GM19025 (cell line): ENCODE data around the gene INSC.

Experiments used
- ATAC-seq: cut with Tn5 transposase; IDR thresholded peaks from one replicate; pipeline ENCODE4 v1.9.1; 2021; ENCODE audit warnings: mild to moderate bottlenecking, low read depth, moderate library complexity; ENCODE audit not compliant: unreplicated experiment

Gene INSC

DNA sequence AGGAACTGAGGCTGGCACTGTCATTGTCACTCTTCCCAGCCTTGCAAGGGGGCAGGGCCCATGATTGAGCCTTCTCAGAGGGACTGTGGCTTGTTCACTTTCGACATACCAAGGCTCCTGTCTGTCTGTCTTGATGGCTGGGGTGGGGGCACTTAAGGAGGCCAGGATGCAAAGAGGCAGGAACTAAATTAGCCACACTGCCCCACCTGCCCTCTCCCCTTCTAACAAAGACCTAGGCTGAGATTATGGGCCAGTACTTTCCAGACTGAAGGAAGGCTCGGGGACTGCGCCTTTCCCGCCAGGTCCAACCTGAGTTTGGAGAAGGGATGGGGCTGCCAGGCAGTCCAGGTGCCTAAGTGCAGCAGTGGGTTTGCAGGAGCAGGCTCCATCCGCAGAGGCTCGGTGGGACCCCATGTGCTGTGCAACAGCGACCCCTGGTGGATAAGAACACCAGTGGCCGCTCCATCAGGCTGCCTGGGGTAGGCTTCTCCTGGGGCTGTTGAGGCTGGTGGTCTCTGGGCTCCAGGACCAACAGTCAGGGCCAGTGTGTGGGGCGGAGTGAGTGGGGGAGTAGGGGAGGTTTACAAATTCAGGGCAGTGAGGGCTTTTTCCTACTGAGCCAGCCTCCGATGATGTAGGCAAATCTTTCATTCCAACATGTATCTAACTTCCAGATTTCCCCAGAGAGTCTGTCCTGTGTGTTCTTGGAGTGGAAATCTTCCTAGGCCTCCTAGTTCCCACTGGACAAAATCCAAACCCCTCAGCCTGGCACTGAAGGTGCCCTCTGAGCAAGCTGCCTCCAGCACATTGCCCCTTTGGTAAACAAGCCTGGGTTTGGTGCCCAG, 93.9 kb downstream of the INSC start:
- ATAC-seq, result peak; percentile 84

DNA sequence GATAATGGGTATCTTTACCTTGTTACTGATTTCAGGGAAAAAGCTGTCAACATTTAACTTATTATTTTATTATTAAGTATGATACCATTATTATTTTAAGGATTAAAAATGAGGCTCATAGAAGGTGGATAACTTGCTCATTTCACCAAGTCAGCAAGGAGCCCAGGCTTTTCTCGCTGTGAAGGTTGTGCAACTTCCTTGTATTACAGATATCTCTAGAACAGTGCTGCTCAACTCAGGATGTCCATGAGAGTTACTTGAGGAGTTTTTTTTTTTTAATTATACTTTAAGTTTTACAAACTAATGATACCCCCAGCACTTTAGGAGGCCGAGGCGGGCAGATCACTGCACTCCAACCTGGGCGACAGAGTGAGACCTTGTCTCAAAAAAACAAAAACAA, 98.2 kb downstream of the INSC start:
- no peak for ATAC-seq

DNA sequence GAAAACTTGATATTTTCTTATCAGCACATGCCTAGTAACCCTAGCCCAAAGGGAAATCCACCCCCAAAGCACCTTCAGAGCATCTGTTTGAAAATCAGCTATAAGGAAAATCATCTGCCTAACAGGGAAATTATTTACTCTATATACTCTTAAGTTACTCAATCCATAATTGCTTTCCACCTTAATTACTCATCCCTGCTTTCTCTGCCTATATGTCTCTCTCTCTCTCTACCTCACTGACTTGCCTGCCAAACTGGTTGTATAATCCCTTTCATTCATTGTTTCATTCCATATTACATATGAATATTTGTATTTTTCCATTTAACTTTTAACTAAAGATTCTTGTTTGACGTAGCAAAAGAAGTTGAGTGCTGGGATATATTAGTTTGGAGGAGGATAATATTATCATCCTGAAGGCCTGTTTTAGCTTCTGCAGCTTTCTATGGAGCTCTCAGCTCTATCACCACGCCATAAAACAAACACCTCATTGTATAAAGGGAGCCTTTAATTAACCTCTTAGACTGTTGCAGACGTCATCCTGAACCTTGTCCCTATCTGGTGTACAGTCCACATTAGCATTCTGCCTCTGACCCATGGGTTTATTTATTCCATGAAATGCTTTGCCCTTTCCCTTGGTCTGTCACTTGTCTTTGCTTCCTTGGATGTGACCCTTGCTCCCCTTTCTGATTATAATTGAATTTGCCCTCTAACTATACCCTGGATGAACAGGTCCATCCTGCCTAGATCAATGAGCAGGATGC, 98.9 kb downstream of the INSC start:
- no peak for ATAC-seq

DNA sequence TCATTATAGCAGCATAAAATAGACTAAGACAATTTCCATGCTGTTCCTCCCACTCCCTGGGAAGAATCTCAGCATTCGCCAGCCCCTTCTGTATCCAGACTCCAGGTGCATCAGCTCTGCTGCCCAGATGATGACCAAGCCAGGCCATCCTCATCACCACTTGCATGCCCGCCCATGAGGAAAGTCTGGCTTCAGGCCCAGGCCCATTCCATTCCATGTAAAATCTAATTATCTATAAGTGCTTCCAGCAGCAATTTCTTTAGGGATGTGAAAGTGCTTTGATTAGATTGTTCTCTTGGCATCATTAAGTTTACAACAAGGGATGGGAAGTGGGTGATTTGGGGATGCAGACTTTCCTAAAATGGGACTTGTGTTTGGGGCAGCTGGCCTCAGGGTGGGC, 100.3 kb downstream of the INSC start:
- ATAC-seq, result no peak

DNA sequence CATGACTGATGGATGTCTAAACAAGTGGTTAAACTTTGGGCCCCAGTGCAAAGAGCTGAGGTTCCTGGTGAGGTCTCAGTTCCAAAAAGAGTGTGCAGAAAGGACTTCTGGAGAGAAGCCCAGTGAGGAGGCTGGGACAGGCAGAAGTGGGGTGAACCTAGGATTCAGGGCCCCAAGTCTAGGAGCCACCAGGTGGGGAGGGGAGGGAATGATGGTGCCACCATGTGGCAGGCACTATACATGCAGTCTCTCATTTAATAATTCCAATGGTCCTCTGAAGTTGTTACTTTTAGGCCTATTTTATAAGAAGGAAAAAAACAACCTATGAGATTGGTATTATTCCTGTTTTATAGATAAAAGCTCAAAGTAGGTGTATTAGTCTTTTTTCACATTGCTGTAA, 102.0 kb downstream of the INSC start:
- ATAC-seq, result no peak

DNA sequence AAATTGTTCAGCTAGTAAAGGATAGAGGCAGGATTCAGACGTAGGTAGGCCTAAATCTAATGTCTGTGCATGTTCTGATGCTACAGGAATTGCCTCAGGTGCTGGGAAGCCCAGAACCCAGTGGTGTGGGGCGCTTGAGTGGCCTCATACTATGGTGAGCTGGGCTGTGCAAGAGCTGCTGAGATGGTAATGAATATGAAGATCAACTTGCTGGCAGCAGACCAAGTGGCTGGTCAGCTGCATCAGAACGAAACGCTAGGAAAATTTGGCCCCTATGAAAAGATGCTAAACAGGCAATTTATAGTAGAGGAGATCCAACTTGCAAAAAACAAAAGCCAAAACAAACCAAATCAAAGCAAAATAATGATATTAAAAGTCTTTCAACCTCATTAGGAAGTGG, 102.7 kb downstream of the INSC start:
- no peak for ATAC-seq

DNA sequence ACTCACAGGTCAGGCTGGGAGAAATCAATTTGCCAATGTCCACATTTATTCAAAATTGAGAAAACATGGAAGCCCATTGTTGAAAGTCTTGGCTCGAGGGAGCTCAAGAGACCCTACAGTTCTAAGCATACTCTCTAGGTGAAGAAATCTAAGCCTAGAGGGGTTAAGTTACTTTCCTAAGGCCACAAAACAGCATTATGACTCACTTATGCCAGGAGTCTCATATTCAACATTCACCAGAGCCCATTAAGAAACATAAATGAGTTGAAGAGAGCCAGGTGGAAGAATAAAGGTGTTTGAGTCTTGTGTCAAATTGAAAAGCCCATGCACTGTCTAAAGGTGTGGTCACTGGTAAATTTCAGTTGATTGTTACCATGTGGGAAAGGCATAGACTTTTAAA, 108.1 kb downstream of the INSC start:
- ATAC-seq, result no peak

DNA sequence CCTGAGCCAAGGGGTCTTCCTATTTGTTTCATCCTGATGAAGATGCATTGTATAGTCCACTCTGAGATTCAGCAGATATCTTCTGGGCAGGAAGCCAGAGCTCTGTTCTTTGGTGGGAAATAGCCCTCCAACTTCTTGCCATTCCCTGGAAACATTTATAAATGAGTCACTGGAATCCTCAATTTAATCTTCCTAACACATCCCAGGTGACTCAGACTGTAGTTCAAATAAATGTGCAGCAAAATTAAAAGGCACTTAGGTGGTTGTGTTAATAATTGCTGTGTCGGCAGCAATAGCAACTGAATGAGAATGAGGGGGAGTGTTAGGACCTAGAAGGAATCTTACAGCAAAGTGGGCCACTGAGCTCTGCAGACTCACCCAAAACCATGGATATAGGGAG, 108.6 kb downstream of the INSC start:
- no peak for ATAC-seq

DNA sequence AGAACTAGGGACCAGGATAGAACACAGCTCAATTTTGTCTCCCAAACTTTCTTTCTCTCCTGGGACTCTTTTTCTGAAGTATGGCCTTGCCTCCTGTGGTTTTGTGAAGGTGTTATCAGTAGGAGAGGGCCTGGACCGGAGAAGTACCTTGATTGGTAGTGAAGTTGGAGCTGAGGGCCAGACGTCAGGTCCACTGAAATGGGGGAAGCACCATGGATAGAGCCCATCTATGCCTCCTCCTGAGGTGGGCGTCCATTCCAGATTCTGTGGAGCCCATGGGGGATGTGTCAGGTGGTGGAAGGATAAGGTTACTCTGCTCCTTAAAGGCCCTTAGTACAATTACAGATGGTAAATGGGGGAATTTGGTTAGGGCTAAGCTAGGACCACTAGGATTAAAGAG, 109.7 kb downstream of the INSC start:
- no peak for ATAC-seq

DNA sequence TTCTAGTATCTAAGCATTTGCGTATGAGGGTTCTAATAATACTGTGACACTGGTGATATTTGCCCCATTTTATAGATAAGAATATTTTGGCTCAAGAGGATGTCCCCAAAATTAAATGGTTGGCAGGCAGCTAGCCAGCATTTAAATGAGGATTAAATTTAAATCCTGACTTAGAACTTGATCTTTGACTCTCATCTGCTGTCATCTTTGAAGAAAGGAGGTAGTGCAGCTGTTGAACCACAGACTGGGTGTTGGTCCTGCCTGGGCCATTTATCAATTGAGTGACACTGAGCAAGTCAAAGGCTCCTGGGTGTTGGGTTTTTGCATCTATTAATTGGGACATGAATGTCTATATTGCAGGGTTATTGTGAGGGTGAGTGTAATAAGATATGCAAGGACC, 112.3 kb downstream of the INSC start:
- no peak for ATAC-seq

DNA sequence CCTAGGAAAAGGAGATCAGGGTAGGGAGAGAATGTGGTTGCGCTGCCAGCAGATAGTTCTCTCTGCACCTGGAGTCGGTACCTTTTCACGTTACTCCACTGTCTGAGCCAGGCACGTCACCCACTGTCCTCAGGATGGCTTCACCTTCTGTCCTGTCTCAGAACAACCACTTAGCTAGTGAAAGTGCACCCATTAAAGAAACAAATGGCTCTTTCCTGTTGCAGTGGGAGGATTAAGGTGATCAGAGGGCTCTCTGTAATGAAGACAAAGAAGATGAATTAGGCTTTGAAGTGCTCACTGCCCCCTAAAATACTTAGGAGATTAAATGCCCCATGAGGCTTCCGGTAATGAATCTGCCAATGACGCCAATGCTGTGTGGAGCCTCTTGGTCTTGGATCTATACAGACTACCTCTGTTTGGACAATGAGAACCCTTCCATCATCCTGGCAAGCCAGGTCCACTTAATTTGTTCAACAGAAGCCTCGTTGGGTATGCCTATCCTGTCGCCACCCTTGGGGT, 113.7 kb downstream of the INSC start:
- no peak for ATAC-seq

DNA sequence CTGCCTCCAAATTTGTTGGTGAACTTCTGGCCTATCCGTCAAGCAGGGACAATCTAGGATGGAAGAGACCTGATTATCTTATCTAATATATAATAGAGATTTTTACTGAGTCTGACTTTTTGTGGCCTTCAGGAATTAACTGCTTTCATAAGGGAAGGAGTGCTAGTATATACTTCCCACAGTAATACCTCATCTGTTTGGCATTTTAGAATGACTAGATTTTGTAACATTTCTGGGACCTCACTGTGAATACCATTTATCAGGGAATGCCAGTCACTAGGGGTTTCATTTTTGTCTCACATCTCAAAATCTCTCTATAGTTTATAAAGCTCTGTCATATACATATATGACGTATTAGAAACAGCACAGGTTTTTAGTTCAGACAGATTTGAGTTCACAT, 114.3 kb downstream of the INSC start:
- ATAC-seq, result no peak

DNA sequence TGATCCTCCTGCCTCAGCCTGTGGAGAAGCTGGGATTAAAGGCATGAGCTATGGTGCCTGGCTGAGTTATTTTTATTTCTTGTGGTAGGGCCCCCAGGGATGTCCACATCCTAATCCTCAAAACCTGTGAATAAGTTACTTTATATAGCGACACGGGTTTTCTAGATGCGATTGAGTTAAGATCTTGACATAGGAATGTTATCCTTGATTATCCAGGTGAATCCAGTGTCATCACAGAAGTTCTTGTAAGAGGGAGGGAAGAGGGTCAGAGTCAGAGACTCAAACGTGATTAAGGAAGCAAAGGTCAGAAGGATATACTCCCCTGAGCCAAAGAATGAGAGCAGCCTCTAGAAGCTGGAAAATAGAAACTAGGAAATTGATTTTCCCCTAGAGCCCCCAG, 117.8 kb downstream of the INSC start:
- ATAC-seq, result no peak

DNA sequence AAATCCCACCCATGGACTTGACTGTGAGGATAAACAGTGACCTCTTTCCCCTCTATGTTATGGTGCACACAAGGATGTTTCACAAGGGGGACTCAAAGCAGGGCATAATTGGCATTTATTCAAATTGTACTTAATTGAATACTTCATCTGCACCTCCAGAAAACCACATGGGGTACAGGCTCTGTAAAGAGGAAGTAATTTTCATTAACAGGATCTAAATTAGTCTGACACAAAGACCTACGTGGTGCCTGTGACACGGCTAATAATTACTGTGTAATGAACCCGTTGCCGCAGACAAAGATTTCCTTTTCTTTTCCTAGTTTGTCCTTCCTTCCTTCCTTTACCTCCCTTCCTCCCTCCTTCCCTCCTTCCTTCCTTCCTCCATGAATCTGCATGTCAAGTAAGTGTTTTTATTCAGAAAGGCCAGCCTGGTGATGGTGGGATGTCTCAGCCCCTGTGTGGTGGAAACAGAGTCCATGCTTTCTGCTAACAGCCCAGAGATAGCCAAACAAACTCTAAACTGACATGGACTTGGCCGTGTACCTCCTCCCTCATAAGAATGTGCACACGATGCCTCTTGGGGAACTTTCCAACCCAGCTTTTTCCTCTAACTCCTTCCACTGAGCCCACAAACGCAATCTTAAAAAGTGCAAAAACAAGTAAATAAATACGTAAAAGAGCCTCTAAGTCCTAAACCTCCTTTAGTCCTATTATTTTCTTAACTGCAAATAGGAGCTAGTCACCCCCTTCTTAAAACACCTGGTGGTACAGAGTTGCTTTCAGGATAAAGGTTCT, 118.8 kb downstream of the INSC start:
- no peak for ATAC-seq

DNA sequence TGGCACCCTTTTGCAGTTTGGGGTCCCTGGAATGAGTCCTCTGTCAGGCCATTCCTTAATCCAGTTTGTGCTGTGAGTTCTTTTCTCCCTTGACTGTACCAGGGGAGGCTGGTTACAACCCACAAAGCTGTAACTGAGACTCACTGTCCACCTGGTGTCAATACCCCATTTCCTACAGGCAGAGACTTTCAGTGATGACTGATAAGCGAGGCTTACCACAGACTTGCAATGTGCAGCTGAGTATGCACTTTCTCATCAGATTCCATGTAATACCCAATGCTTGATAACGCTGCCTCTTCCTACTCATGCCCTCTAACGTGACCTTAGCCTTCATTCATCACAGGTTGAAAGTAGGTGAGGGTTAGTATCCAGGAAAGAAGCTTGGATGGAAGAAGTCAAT, 120.1 kb downstream of the INSC start:
- ATAC-seq, result no peak

DNA sequence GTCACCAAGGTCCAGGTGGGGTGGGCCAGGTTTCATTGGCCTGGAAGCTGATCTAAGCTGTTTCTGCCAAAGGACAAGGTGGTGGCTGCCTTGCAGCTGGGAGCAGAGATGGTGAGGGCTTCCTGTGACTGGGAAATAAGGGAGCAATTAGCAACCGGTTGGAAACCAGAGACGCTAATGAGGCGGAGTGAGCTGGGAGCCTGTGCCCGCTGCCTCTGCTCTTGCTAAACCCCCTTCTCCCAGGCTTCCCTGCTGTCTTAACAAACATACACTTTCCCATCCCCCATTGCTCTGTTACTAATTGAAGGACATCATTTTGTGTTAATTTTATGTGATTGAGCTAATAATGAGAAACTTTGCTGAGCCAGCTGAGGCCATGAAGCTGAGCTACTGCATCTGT, 121.8 kb downstream of the INSC start:
- no peak for ATAC-seq

DNA sequence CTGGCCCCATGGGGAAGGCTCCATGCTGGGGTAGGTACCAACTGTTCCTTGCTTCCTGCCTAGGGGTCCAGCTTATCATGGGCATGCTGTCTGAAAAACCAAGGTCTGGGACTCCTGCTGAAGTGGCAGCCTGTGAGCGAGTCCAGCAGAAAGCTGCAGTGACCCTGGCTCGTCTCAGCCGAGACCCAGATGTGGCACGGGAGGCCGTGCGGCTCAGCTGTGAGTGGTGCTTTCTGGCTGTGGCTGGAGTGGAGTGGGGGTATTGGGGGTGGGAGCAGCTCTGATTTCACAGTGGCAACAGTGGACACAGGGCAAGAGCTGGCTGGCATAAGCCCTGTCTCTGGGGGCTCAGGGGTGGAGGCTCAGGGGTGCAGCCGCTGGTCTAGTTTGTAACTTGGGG, 124.1 kb downstream of the INSC start:
- ATAC-seq, result no peak

DNA sequence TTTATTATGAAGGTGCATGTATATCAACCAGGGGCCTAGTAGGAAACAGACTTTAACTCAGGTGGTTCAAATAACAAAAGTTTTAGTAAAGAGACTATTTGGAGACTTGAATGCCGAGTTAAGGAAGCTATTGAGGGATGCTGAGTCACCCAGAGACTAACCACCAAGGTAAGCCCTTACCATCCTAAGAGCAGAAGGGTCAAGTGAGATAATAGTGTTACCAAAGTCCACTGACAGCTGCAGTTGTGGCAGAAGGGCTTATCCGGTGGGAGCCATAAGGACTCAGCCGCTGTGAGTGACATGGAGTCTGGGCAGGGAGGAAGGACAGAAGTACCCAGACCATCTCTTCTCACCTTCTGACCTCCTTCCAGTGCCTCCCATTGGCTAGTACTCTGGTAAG, 134.0 kb downstream of the INSC start:
- no peak for ATAC-seq

DNA sequence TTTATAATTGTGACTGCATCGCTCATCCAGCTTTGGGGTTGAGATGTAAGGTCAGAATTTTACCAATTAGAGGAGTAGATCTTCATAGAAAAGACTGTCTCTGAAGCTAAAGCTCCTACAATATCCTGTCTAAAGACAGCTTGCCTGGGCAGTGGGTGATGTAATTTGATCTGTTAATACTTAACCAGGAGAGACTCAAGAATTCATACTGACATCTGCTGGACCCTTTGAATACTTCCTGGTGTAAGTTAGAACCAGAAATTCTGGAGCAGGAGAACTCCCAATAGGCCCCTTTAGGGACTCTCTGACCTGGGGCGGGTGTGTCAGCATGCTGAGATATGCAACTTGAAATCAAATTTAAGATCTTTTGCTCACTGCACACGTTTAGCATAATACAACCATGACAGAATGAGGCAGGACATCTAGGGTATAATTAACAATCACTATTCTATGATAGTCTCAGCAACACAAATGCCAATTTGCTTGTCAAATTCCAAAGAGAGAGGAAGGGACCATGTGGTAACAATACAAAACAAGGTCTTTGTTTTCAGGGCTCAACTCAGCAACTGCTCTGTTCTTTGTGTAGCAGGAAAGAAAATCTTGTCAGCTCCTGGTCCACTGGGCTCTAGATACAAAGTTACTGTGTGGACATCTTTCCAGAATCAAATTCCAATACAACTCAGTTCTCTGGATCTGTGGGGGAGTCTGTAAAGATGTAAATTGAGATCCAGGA, 143.9 kb downstream of the INSC start:
- ATAC-seq, result peak; percentile 78

DNA sequence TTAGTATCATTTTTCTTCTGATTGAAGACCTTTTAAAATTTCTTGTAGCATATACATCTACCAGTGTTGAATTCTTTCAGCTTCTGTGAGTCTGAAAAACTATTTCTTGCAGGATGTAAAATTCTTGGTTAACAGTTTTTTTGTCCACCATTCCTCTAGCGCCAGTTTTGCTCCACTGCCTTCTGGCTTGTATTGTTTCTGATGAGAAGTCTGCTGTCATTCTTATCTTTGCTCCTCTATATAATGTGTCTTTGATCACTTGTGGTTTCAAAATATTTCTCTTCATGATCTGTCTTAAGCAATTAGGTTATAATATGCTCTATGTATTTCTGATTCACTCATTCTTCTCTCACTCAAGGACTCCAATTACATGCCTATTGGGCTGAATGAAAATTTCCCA, 152.3 kb downstream of the INSC start:
- no peak for ATAC-seq
